ENCODE measurements around the gene OGG1. TPM values are rescaled to one million over a fixed set of nuclear protein-coding genes. Genes with fewer than 3 reads are reported as not detected.

The OGG1 gene
- total and polyA plus RNA-seq, 9 of the 15 experiments (the other 6 are each of a cell fraction or from before 2014, with no cell fraction given) = 6.6 to 33.0 (median 24.4) TPM

GRCh38 chr3:9792405-9793160 is 42.8 kb downstream of the OGG1 start, which contains the start of the genes ARPC4 and TADA3 (continued):
- TF ChIP-seq PBX2 (CRISPR knock-in tag; IDR thresholded peaks at IDR 0.05; ENCODE audit: low read depth) (no peak), PBX2 (tag; conservative IDR thresholded peaks at IDR 0.05; ENCODE audit: low read depth) (no peak), TSC22D4 (tag; IDR thresholded peaks at IDR 0.05) (no peak), SREBF2 (CRISPR knock-in tag; IDR thresholded peaks at IDR 0.05) (no peak; the same call in 1 of the 2 replicates), ZNF212 (CRISPR knock-in tag; IDR thresholded peaks at IDR 0.05) (no peak), ZNF318 (IDR thresholded peaks at IDR 0.05; ENCODE audit: borderline replicate concordance in 1 of 2, low read depth in 1 of 2) (no peak), BMI1 (IDR thresholded peaks at IDR 0.05; ENCODE audit: low read length) (no peak), DNMT1 (IDR thresholded peaks at IDR 0.05) (no peak), MECOM (CRISPR knock-in tag; IDR thresholded peaks at IDR 0.05) (no peak), RBBP5 (IDR thresholded peaks at IDR 0.05; ENCODE audit: borderline replicate concordance, insufficient read depth, low read length, poor library complexity, severe bottlenecking) (peak; percentile 79), ARID3A (IDR thresholded peaks at IDR 0.05; ENCODE audit: borderline replicate concordance, low read depth, low read length) (no peak; the same call in 1 of the 2 replicates), SRSF1 (IDR thresholded peaks at IDR 0.05; ENCODE audit: low read depth, low read length) (no peak), BCOR (IDR thresholded peaks at IDR 0.05) (no peak), SNIP1 (IDR thresholded peaks at IDR 0.05; ENCODE audit: low read depth) (no peak), MCM7 (IDR thresholded peaks at IDR 0.05) (no peak), POLR2AphosphoS2 (IDR thresholded peaks at IDR 0.05; ENCODE audit: low read length) (no peak; the same call in 1 of the 2 replicates)
